Spleen (tissue), 7 donors: ENCODE data around the gene NOP56.

ENCODE experiments used
- CTCF ChIP-seq, 11 experiments: fragments of 200-600 bp in 7 of 11; fragments of 450-650 bp in 4 of 11; sonication (generic) in 4 of 11; IDR thresholded peaks in 8 of 11; conservative IDR thresholded peaks in 3 of 11; 1 replicate in 7 of 11; 2 replicates in 4 of 11; pipeline versions ENCODE4 v1.4.0 to v1.8.0; 2016 to 2021; ENCODE audit warnings: antibody characterized with exemption in 11 of 11, inconsistent platforms in 4 of 11, mild to moderate bottlenecking in 1 of 11
- POLR2A ChIP-seq, 3 donors: fragments of 450-650 bp; IDR thresholded peaks; one replicate each; pipeline ENCODE4 v1.5.1; 2017; ENCODE audit warnings: antibody characterized with exemption in 3 of 3, mild to moderate bottlenecking in 1 of 3
- POLR2AphosphoS5 ChIP-seq, 3 donors: sonication (generic); formaldehyde crosslinking; IDR thresholded peaks; one replicate each; pipeline ENCODE4 v1.5.1; 2017; ENCODE audit warnings: antibody characterized with exemption in 3 of 3
- donor health status: DM: no; HTN: no; CAD: no; lungs with moderate emphysema.
- donor health status: DM: no; HTN: no; CAD: no.
- donor health status: DM: no; HTN: no; CAD: no.

- TF ChIP-seq CTCF (IDR thresholded peaks at IDR 0.05 in 8 of 11, conservative IDR thresholded peaks at IDR 0.05 in 3 of 11) (no peak), POLR2AphosphoS5 (IDR thresholded peaks at IDR 0.05) (peak in 1 of 3 donors; percentile 25), POLR2A (IDR thresholded peaks at IDR 0.05) (no peak)
Measured at GRCh38 chr20:2655331-2656116, 3.1 kb downstream of the NOP56 start.
